Adrenal gland (tissue), 5 donors: Measurements from ENCODE around the gene CLCNKB.

ENCODE experiments used
- POLR2A ChIP-seq, 2 donors: fragments of 450-650 bp; IDR thresholded peaks; one replicate each; pipeline ENCODE4 v1.6.1; 2017; ENCODE audit warnings: antibody characterized with exemption in 2 of 2, mild to moderate bottlenecking in 2 of 2, moderate library complexity in 1 of 2
- TF ChIP-seq, protein P1 (sequence below), 6 experiments: fragments of 450-650 bp in 4 of 6; fragments of 200-600 bp in 2 of 6; sonication (generic) in 1 of 6; IDR thresholded peaks; 1 replicate in 5 of 6; 2 replicates in 1 of 6; pipeline versions ENCODE4 v1.5.1 to v1.8.0; 2016 to 2021; ENCODE audit warnings: antibody characterized with exemption in 6 of 6, mild to moderate bottlenecking in 2 of 6, moderate library complexity in 1 of 6
- donor health status: DM: no; HTN: no; CAD: no.

DNA sequence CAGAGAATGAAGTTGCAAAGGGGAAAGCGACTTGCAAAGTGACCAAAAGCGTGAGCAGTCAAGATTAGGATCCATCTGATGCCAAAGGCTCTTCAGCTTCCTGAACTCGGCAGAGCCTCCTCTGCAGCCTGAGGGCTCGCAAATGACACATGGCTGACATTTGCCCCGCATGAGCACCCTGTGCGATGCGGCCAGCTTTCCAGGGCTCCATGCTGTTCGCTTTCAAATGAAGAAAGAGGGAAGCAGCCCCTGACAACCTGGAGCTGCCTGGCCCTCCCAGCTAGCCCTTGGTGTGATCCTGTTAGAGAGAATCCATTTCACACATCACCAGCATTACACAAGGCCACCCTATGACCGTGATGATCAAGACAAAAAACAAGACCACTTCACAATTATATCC is 50.0 kb downstream of the CLCNKB start:
- TF ChIP-seq POLR2A (IDR thresholded peaks at IDR 0.05), result no peak
- TF ChIP-seq, protein P1, sequence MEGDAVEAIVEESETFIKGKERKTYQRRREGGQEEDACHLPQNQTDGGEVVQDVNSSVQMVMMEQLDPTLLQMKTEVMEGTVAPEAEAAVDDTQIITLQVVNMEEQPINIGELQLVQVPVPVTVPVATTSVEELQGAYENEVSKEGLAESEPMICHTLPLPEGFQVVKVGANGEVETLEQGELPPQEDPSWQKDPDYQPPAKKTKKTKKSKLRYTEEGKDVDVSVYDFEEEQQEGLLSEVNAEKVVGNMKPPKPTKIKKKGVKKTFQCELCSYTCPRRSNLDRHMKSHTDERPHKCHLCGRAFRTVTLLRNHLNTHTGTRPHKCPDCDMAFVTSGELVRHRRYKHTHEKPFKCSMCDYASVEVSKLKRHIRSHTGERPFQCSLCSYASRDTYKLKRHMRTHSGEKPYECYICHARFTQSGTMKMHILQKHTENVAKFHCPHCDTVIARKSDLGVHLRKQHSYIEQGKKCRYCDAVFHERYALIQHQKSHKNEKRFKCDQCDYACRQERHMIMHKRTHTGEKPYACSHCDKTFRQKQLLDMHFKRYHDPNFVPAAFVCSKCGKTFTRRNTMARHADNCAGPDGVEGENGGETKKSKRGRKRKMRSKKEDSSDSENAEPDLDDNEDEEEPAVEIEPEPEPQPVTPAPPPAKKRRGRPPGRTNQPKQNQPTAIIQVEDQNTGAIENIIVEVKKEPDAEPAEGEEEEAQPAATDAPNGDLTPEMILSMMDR (IDR thresholded peaks at IDR 0.05), result no peak
